Measurements from ENCODE around the gene KEAP1.

KEAP1 gene

DNA sequence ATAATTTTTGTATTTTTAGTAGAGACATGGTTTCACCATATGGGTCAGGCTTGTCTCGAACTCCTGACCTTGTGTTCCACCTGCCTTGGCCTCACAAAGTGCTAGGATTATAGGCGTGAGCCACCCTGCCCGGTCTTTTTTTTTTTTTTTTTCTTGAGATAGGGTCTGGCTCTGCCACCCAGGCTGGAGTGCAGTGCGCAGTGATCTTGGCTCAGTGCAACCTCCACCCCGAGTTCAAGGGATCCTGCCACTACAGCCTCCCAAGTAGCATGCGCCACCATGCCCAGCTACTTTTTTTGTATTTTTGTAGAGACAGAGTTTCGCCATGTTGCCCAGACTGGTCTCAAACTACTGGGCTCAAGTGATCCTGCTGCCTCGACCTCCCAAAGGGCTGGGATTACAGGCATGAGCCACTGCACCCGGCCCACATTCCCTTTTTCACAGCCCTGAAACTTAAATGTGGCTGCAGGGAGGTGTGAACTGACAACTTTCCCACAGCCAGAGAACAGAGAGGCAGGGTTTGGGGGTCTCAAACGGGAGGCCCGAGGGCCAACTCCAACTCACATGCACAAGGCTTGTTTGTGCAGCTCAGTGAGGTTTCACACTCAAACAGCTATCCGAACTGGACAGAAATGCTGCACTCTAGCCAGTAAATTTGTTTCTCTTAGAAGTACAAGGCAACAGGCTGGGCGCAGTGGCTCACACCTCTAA, 18.5 kb upstream of the KEAP1 start:
- no peak for DNase-seq

DNA sequence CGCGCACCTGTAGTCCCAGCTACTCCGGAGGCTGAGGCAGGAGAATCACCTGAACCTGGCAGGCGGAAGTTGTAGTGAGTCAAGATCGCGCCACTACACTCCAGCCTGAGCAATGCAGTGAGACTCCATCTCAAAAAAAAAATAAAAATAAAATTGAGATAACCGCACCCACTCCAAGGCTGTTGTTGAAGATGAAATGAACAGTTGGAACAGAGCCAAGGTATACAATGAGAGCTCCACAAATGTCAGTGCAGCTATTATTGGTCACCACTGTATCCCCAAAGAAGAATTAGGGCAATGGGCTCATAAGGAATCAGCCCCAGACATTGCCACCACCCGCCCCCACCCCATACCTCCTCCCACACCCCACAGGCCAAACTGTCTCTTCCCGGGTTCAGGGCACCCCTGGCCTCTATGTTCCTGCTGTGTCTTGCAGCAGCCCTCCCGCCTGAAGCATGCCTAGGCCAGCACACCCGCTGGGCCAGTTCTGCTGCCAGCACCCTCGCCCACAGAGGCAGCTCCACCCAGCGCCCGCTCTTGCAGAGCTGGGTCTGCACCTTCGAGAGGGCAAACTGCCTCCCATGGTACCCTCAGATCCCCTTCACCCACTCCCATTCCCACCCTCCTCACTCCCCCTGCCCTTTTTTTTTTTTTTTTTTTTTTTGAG, 17.6 kb upstream of the KEAP1 start:
- no peak for DNase-seq

DNA sequence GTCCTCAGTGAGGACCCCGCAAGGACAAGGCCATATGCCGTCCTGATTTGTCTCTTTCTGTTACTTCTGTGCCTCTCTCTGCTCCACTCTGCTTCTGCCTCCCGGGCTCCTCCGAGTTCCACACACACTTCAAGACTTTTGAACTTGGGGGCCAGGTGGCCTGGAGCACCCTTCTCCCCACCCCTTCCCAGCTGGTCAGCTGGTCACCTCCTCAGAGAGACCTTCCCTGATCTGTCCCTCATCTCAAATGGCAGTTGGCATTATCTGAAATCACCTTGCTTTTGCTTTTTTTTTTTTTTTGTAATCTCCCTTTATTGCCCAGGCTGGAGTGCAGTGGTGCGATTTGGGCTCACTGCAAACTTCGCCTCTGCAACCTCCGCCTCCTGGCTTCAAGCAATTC, 16.3 kb upstream of the KEAP1 start:
- DNase-seq, result no peak

DNA sequence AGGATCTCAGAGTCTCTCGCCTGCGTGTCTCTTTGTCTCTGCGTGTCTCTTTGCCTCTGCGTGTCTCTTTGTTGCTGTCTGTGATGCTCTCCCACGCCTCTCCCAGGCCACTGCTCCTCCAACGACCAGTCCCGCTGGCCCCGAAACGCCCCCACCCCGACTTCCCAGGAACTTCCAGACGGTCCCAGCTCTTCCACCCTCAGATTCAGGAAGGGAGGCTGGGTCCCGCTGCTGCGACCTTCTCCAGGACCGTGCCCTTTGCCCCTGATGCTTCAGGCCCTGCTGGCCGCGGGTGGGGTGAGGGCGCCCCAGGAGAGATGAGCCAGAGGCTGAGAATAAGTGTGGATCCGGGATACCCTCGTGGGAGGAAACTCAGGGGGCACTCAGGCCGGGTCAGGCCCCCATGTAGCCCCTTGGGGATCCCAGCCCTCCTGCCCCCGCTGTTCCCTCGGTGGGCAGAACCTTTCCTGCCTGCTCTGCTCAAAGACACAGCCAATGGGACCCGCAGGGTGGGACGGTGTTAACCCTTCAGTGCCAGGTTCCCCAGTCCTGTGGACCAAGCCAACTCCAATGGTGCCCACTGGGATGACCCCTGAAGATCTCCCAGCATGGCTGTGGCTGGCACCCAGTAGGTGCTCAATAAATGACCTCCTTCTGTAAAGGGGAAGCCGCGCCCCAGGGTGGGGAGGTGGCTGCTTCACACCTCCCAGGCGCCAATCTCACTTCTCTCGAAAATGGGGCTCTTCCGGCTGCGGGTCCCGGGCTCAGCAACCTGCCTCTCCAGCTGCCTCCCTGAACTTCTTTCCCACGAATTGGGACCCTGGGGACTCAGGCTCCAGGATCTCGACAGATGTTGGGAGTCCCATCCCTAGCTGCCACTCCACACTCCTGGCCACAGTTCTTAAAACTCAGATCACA, 15.5 kb upstream of the KEAP1 start:
- no peak for DNase-seq

DNA sequence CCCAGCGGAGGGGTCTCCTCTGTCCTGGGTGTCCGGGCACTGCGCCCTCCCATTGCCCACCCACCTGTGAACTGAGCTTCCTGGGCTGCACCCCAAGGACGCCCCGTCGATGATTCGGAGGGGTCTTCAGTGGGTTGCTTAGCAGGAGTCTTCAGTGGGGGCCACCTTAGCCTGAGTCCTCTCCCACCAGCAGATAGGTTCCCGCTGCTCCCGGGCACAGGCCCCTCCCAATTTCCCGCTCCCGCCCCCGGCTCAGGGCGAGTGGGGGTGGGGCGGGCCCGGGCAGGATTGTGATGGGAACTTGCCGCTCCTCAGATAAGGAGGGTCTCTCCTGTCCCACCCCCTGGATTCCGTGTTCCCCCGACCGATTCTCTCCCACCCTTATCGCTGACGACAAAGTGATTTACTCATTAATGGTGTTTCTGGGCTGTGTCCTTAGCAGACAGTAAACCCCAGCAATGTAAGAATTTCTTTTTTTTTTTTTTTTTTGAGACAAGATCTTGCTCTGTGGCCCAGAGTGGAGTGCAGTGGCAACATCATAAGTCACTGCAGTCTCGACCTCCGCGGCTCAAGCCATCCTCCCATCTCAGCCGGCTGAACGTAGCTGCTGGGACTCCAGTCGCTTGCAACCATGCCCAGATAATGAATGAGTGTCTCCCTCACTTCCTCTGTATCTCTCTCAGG, 14.7 kb upstream of the KEAP1 start:
- DNase-seq, result peak; percentile 30

DNA sequence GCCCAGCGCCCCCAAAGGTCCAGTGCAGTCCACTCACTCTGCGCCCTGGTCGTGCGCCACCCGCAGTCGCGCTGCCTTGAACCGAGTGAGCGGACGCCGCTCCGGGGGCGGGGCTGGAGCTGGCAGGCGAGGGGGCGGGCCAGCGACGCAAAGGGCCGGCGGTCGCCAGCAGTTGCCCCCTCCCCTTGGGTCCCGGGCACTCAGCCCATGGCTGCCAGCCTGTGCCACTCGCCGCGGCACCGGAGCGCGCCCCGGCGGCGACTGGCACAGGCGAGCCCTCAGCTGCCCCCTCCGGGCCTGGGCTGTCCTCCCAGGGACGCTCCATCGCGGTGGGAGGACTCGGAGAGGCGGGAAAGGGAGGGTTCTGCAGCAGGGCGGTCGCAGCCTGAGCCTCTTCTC, 14.2 kb upstream of the KEAP1 start, which contains the start of gene S1PR5:
TSS of gene S1PR5 (minus strand) at position 87 of the 399 bp plus-strand sequence. CDS start 2,436 bp downstream, outside the sequence.
- no peak for DNase-seq

DNA sequence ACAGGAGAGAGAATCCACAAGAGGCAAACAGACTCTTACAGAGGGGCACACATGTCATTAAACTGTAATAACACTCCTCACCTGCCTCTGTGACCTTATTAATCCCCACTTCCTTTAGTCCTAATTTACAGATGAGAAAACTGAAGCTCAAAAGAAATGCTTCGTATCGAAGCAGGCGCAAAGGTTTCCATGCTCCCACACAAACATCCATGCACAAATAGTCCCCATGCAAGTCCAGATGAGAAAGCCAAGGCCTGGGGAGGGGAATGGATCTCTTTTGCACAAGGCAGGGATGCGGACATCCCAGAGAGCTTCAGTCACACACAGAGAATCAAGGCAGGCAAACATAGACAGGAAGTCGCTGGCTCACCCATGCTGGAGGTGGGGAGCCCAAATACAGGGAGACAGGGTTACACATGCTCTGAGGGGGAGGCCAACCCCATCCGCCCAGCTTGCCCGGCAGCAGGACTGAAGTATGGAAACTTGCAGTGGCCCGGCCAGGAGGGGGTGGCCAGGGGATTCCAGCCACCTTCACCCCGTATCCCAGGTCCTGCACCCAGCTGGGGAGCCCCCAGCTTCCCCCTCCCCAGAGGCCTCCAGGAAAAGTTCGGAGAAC, 13.6 kb upstream of the KEAP1 start:
- DNase-seq, result no peak

DNA sequence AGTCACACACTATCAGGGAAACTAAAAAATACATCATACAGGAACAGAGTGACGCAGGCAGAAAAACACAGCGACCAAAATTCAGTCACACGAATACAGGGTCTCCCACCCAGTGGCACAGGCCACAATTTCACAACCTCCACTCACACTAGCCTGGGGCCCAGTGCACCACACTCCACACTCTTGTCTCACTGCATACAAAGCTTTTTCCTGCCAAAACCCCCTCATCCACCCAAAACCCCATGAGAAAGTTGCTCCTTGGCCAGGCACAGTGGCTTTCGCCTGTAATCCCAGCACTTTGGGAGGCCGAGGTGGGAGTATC, 12.9 kb upstream of the KEAP1 start:
- no peak for DNase-seq

DNA sequence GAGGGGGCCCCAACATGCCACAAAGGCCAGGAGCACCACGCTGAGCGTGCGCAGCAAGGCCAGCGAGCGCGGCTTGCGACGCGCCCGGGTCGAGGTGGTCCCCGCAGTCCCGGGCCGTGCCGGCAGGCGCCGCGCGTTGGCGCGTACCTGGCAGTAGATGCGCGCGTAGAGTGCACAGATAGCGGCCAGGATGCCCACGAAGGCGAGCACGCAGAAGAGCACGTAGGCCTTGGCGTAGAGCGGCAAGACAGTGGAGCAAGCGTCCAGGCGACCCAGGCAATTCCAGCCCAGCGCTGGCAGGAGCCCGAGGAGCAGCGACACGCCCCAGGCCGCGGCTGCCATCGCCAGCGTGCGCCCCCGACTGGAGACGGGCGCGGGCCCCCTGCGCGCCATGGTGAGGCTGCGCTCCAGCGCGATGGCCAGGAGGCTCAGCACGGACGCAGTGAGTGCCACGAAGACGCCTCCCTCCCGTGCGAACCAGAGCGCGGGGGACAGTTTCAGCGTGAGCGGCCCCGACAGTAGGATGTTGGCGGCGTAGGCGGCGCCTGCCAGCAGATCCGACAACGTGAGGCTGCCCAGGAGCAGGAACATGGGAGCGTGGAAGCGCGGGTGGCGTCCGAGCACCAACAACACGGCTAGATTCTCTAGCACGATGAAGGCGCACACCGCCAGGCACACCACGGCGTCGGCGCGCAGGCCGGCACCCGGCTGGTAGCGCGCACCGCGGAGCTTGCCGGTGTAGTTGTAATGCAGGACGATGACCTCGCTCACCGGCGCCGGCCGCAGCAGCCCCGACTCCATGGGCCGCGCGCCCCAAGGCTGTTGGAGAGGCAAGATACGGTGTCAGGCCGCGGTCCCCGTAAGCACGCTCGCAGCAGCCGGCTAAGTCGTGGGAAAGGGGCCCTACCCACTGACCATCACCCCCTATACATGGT, 11.3 kb upstream of the KEAP1 start:
- DNase-seq, result peak; percentile 27

DNA sequence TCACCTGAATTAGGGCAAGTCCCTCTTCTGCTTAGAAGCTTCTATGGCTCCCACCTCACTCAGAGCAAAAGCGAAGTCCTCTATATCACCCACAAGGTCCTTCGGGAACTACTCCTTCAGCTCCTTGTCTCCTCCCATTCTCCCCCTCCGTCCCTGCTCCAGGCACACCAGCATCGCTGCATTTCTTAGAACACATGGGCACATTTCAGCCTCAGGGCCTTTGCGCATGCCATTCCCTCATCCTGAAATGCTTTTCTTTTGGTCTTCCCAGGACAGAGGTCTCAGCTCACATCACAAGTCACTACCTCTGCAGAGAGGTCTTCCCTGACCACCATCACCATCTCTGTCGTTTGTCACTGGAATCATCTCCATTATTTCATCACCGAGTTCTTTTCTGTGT, 10.1 kb upstream of the KEAP1 start:
- DNase-seq, result no peak

DNA sequence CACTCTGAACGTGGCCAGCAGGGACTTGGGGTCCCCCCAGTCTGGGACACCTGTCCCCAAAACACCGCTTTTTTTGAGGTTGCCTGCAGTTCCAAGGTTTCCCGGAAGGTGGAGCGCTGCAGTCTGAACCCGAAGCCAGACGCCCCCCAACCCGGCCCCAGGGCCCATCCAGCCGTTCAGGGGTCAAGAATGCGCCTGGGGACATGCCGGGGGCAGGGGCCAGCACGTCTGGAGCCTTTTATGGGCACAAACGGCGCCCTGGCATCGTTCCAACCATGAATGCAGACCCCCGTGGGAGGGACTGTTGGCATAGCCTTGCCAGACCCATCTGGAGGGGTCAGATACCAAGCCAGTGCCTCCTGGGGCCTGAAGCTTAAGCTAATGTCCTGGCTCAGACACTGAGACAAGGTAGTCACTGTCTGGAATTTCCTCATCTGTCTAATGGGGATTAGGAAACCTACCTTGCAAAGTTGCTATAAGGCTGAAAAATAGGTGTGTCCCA, 7.2 kb upstream of the KEAP1 start:
- peak; percentile 65 for DNase-seq

DNA sequence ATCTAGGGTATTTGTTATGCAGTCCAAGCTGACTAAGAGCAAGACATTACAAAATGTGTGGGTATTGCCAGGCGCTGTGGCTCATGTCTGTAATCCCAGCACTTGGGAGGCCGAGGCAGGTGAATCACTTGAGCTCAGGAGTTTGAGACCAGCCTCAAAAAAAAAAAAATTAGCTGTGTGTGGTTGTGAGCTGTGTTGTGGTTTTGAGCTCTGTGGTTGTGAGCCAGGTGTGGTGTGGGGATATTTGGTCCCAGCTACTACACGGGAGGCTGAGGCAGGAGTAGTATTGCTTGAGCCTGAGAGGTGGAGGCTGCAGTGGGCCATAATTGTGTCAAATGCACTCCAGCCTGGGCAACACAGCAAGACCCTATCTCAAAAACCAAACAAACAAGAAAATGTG, 5.6 kb upstream of the KEAP1 start:
- peak; percentile 10 for DNase-seq

DNA sequence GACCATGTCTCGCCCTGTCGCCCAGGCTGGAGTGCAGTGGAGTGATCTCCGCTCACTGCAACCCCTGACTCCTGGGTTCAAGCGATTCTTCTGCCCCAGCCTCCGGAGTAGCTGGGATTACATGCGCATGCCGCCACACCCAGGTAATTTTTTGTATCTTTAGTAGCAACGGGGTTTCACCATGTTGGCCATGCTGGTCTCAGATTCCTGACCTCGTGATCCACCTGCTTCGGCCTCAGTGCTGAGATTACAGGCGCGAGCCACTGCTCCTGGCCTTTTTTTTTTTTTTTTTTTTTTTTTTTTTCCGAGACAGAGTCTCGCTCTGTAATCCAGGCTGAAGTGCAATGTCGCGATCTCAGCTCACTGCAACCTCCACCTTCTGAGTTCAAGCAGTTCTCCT, 4.9 kb upstream of the KEAP1 start:
- no peak for DNase-seq

DNA sequence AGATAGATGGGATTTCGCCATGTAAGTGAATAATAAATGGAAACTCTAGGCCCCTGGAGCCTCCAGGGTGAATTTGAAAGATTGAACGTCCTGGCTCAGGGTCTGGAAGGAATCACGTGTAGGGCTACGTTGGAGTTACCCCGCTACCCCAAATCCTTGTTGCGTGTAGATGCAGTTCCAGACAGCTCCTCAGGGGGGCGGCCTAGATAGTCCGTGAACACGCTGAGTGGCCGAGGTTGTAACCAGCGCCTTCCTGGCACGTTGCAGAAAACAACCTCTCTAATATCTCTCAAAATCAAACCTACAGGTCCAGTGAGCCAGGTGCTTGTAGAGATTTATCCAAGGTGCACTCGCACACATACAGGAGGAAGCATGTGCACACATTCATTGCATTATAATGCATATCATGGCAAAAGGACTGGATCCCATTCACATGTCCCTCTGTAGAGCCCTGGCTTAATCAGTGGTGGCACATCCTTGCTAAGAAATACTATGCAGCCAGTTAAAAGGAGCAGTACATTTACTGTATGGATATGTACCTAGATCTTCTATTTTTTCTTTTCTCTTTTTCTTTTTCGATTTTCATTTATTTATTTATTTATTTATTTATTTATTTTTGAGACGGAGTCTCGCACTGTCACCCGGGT, 2.5 kb upstream of the KEAP1 start:
- DNase-seq, result peak; percentile 86

DNA sequence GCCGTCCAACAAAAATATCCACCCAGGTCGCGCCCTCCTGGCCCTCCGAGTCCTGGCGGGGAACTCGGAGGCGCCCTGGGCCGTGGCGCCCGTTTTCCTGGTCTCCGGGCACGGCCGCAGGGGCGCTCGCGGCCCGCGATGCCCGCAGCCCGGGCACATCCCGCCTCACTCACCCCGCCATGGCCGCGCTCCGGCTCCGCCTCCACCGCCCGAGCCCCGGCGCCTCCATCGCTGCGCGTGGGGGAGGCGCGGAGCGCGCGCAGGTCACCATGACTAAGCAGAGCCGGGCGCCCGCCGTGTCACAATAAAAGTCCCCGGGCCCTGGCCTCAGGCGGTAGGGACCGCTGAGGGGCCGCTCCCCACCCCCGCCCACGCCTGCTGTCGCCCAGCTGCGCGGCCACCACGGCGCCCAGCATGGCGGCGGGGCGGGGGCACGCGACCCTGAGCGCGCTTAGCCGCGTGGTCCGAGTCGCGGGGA, 593 bp downstream of the KEAP1 start:
- DNase-seq, result peak; percentile 90

DNA sequence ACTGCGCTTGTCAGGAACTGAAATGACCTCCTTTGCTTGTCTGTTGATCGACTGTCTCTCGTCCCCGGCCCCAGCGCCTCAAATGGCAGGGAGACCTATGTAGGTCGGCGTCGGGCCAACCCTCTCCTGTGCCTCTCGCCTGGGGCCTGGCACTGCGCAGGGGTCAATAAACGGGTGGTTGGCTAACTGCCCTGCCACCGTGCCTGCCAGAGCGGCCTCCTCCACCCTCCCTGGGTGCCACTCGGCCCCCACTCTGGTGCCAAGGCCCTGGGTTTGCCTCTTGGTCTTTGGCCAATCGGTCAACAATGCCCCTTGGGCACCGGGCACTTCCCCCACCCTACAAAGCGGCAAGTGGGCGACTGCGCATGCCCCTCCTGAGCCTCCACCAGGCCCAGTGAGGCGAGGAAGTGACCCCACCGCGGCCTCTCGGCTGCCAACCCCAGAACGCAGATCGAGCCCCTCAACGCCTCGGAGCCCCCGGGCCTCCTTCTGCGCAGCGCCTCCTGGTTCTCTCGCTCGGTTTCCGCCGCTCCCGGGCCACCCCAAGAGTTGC, 1.1 kb downstream of the KEAP1 start:
- DNase-seq, result peak; percentile 55

DNA sequence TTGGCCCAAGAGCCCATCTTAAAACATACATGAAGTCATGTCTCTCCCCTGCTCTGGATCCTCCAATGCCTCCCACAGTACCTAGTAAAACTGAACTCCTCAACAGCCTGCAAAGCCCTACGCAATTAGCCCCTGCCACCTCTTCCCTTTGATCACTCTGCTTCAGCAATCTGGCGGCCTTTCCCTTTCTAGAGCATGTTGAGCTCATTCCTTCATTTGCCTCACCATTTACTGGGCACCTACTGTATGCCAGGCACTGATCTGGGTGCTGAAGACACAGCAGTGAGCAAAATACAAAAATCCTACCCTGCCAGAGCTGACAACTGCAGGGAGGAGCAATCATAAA, 2.9 kb downstream of the KEAP1 start:
- no peak for DNase-seq

DNA sequence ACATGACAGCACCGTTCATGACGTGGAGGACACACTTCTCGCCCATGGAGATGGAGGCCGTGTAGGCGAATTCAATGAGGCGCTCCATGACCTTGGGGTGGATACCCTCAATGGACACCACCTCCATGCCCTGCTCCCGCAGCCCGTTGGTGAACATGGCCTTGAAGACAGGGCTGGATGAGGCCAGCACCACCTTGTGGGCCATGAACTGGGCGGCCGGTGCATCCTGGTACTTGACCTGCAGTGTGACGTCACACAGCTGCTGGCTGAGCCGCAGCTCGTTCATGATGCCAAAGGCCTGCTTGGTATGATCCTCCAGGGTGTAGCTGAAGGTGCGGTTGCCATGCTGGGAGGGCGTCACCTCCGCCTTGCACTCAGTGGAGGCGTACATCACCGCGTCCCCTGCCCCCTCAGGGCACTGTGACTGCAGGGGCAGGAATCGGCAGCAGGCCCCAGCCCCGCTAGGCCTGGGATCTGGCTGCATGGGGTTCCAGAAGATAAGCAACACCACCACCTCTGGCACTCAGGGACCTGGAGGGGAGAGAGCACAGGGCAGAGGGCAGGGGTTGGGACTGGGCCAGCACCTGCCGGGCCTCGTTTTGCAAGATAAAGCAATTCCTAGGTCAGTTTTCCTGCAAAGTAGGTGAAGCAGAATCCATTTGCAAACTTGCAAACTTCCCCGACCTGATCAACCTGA, 3.5 kb downstream of the KEAP1 start:
- DNase-seq, result no peak

DNA sequence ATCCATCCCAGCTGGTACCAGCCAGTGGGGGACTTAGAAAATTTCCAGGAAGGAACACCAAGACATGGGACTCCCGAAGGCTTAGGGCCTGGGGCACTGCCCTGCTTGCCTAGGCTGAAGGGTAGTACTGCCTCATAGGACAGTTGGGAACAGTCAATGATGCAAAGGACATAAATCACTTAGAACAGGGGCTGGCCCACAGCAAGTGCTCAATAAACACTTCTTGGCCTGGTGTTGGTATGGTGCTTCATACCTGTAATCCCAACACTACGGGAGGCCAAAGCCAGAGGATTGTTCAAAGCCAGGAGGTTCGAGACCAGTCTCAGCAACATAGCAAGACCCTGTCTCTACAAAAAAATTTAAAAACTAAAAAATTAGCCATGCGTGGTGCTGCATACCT, 5.8 kb downstream of the KEAP1 start:
- no peak for DNase-seq

Data from CD4-positive, alpha-beta T cell treated with Interleukin-6 for 4 hours (primary cell).